PFSK-1 (cell line): ENCODE measurements around the gene CTXN1.

Experiments used
- FOXP2 ChIP-seq: optimal IDR thresholded peaks from 2 replicates; pipeline ENCODE3; 2011; ENCODE audit warnings: borderline replicate concordance, control low read depth, inconsistent platforms; ENCODE audit not compliant: insufficient read depth; ENCODE audit errors: extremely low read length, extremely low read depth
- POLR2AphosphoS5 ChIP-seq: IDR thresholded peaks from 2 replicates; pipeline ENCODE4 v1.6.1; 2012; ENCODE audit warnings: low read depth, mild to moderate bottlenecking, control low read depth, low read length, moderate library complexity
- SIN3A ChIP-seq: IDR thresholded peaks from 2 replicates; pipeline ENCODE4 v1.6.1; 2012; ENCODE audit warnings: mild to moderate bottlenecking, low read length, moderate library complexity, borderline replicate concordance; ENCODE audit not compliant: insufficient read depth
- TAF1 ChIP-seq: IDR thresholded peaks from 2 replicates; pipeline ENCODE4 v1.6.1; 2012; ENCODE audit warnings: low read length, control low read depth, borderline replicate concordance; ENCODE audit not compliant: insufficient read depth
- TF ChIP-seq, protein P1 (sequence below), 2 experiments: IDR thresholded peaks; 2 replicates each; pipeline versions ENCODE4 v1.6.1 to v1.8.0; 2011 to 2012; ENCODE audit warnings: low read depth in 2 of 2, low read length in 2 of 2, control low read depth in 1 of 2, inconsistent platforms in 1 of 2, mild to moderate bottlenecking in 1 of 2, moderate library complexity in 1 of 2; ENCODE audit not compliant: insufficient read depth in 1 of 2

Gene CTXN1

DNA sequence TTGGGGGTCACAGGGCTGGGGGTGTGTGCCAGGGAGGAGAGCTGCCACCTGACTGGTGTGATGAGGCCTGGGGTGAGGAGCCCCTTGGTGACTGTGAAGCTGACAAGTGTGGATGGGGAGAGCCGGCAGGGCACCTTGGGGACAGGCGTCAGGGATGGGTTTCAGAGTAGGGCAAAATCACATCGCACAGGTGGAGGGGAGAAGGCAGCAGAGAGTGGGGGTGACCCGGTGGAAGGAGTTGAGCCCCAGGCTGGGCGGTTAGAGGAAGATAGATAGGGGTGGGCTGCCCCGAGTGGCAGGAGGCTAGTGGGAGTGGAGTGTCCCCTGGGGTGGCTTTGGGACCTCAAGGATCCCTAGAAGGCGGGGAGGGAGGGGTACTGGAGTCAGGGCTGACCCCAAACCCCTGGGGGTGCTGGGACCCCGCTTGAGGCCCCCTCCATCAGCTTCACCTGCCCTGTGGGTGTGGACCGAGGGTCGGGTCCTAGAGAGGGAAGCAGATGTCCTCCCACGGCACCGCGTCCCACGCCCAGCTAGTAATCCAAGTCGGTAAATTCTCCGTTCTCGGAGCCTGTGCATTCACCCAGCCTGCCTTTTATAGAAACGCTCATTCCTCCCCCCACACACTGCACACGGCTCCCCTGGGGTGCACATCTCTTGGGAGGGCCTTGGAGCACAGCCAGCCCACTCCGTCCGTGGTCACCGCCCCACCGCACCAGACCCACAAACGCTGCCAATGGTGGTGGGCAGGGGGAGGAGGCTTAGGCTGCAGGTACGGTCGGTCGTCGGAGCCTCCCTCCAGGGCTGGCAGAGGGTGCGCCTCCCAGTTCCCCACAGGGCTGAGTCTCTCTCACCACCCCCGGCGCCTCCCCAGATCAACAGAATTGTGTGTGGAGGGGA lies 2.4 kb downstream of the CTXN1 start:
- peak; percentile 50; the same call in 1 of the 2 replicates for TF ChIP-seq POLR2AphosphoS5
- TF ChIP-seq SIN3A = no peak

DNA sequence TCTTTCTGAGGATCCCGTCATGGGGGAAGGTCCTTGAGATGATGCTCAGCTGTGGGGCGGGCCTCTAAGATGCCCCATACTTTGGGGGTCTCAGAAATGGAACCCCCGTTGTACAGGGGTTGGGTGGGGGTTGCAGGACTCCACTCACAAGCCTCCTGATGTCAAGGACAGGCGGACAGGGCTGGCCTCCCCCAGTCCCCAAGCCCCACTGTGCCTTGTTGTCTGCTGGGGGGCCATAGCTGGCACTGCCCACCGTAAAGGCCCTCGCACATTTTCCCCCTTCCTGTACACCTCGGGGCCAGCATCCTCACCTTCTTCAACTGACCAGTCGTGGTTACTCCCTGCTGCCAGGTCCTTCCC lies 3.1 kb downstream of the CTXN1 start:
- TF ChIP-seq FOXP2 (no peak), POLR2AphosphoS5 (no peak), SIN3A (no peak), TAF1 (no peak)
- TF ChIP-seq, protein P1, sequence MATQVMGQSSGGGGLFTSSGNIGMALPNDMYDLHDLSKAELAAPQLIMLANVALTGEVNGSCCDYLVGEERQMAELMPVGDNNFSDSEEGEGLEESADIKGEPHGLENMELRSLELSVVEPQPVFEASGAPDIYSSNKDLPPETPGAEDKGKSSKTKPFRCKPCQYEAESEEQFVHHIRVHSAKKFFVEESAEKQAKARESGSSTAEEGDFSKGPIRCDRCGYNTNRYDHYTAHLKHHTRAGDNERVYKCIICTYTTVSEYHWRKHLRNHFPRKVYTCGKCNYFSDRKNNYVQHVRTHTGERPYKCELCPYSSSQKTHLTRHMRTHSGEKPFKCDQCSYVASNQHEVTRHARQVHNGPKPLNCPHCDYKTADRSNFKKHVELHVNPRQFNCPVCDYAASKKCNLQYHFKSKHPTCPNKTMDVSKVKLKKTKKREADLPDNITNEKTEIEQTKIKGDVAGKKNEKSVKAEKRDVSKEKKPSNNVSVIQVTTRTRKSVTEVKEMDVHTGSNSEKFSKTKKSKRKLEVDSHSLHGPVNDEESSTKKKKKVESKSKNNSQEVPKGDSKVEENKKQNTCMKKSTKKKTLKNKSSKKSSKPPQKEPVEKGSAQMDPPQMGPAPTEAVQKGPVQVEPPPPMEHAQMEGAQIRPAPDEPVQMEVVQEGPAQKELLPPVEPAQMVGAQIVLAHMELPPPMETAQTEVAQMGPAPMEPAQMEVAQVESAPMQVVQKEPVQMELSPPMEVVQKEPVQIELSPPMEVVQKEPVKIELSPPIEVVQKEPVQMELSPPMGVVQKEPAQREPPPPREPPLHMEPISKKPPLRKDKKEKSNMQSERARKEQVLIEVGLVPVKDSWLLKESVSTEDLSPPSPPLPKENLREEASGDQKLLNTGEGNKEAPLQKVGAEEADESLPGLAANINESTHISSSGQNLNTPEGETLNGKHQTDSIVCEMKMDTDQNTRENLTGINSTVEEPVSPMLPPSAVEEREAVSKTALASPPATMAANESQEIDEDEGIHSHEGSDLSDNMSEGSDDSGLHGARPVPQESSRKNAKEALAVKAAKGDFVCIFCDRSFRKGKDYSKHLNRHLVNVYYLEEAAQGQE (IDR thresholded peaks at IDR 0.05; ENCODE audit: insufficient read depth in 1 of 2, low read depth in 2 of 2, low read length in 2 of 2) = no peak

DNA sequence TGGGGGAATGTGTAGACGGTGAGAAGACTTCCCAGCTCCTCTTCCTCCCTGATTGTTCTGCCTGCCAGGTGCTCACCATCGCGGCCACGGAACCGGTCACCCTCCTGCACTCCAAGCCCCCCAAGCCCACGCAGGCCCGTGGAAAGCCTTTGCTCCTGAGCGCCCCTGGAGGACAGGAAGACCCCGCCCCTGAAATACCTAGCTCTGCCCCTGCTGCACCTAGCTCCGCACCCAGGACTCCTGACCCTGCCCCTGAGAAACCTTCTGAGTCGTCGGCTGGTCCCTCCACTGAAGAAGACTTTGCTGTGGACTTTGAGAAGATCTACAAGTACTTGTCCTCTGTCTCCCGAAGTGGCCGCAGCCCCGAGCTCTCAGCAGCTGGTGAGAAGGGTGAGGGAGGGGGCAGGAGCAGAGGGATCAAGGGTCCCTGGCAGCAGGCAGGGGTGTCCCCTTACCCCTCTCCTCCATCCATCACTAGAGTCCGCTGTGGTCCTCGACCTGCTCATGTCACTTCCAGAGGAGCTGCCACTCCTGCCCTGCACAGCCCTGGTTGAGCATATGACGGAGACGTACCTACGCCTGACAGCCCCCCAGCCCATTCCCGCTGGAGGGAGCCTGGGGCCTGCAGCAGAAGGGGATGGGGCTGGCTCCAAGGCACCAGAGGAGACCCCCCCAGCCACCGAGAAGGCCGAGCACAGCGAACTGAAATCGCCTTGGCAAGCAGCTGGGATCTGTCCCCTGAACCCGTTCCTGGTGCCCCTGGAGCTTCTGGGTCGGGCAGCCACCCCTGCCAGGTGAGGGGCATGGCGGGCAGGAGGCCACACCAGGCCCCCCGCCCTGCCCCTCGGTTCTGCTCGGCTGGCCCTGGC lies 3.7 kb downstream of the CTXN1 start:
- TF ChIP-seq FOXP2 (no peak), TAF1 (no peak), SIN3A (no peak), POLR2AphosphoS5 (no peak)
- TF ChIP-seq, protein P1 (IDR thresholded peaks at IDR 0.05; ENCODE audit: insufficient read depth in 1 of 2, low read depth in 2 of 2, low read length in 2 of 2) = no peak

DNA sequence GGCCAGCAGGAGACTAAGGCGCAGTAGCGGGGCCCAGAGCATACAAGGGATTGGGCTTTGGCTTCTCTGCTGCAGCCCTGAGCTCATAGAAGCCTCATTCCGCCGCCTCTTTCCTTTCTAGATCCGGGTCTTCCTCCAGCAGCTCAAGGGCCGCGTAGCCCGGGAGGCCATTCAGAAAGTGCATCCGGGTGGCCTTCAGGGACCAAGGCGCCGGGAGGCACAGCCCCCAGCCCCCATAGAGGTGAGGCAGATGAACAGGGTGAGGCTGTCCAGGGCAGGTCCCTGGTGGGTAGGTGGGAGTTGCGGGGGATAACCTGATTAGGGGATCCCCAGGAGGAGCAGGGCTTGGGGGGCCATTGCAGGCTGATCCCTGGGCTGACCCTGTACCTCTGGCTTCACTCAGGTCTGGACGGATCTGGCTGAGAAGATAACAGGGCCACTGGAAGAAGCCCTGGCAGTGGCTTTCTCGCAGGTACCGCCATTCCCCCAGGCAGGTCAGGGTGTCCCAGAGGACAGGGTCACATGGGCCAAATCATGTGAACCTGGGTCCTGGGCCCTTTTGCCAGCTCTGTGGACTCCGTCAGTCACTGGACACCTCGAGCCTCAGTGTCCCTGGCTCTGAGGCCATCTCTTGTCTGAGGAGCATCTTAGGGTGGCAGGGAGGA lies 4.5 kb downstream of the CTXN1 start:
- 0 out of 2 replicates have a peak, but pooled peaks have one; percentile 0 for TF ChIP-seq SIN3A
- 0 out of 2 replicates have a peak, but pooled peaks have one; percentile 40 for TF ChIP-seq POLR2AphosphoS5
- TF ChIP-seq FOXP2 = no peak
- TF ChIP-seq, protein P1 (IDR thresholded peaks at IDR 0.05; ENCODE audit: insufficient read depth in 1 of 2, low read depth in 2 of 2, low read length in 2 of 2) = no peak

DNA sequence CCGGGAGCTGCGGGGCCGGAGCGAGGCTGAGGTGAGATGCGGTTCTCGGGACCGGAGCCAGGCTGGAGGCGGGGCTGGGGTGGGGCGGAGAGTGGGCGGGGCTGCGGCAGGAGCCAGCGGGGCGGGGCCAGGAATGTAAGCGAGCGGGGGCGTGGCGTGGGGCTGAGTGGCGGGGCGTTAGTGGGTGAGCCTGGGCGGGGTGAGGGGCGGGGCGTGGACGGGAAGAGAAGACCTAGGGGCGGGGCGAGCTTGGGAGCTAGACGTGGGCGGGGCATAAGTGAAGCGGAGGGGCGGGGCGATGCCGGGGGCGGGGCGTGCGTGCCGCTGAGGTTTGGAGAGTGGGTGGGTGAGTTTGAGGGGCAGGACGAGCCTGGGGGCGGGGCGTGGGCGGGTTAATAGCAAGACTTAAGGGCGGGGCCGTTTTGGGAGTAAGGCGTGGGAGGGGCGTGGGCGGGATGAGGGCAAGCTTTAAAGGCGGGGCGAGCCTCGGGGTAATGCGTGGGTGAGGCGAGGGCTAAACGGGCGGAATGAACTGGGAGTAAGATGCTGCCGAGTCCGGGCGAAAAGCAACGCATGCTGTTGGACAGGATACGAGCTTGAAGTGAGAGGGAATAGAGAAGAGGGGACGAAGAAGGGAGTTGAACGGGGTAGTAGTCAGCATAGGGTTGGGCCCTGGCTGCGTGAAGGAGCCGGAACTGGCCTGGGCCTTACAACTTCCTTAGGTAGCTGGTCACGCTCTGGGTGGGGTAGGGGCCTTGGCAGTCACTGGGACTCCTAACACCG lies 5.2 kb downstream of the CTXN1 start:
- TF ChIP-seq TAF1 (peak; percentile 92), SIN3A (peak; percentile 85; the same call in 1 of the 2 replicates), FOXP2 (no peak), POLR2AphosphoS5 (peak; percentile 75; the same call in 1 of the 2 replicates)
- TF ChIP-seq, protein P1 (IDR thresholded peaks at IDR 0.05; ENCODE audit: insufficient read depth in 1 of 2, low read depth in 2 of 2, low read length in 2 of 2) = peak in 1 of 2 experiments; percentile 50; a peak in 2 of 4 replicates
